Raji (cell line): ENCODE data around the gene MRPS27.

Experiments
- POLR2A ChIP-seq: IDR thresholded peaks from 2 replicates; pipeline ENCODE4 v1.6.1; 2011; ENCODE audit warnings: low read depth, low read length, control low read depth; ENCODE audit not compliant: insufficient read depth

The MRPS27 gene

GRCh38 chr5:72265032-72265877 lies 54.8 kb downstream of the MRPS27 start:
- TF ChIP-seq POLR2A = no peak

DNA sequence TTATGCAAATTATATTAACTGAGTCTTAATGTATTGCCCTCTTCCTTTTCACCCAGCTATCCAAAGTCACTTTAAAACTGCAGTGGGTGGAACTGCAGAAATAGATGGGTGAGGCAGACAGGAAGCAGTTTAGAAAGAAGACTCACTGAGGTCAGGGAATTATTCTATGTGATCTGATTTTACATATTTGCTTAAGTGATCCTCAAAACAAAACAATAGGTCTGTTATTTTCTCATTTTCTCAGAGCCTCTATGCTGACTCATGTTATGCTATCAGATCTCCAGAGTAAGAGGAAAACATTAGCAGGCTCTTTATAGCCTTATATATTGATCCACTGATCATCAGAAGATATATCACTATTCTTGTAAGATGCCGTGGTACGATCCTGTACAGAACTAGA lies 63.5 kb downstream of the MRPS27 start:
- no peak for TF ChIP-seq POLR2A

DNA sequence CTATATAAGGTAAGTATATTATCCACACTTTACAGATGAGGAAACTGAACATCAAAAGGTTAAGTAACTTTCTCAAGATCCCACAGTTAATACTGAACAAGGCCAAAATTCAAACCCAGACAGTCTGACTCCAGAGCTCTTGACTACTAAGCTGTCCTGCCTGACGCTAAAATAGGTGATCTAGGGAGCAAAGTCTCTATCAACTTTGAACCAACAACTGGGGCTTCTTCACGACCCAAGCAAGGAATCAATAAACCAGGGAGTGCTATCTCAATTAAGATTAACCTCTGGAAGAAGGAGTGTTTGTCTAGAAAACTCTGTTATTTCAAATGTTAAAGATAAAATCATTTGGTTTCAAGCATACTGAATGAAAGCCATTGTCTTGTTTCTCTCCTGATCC lies 64.4 kb downstream of the MRPS27 start:
- TF ChIP-seq POLR2A = no peak

- no peak for TF ChIP-seq POLR2A
Measured at GRCh38 chr5:72255237-72255636, 64.8 kb downstream of the MRPS27 start.

- no peak for TF ChIP-seq POLR2A
Measured at GRCh38 chr5:72252574-72253155, 67.4 kb downstream of the MRPS27 start.

GRCh38 chr5:72252008-72252407 lies 68.0 kb downstream of the MRPS27 start:
- no peak for TF ChIP-seq POLR2A

- TF ChIP-seq POLR2A = no peak
Measured at GRCh38 chr5:72251386-72251785, 68.7 kb downstream of the MRPS27 start.

DNA sequence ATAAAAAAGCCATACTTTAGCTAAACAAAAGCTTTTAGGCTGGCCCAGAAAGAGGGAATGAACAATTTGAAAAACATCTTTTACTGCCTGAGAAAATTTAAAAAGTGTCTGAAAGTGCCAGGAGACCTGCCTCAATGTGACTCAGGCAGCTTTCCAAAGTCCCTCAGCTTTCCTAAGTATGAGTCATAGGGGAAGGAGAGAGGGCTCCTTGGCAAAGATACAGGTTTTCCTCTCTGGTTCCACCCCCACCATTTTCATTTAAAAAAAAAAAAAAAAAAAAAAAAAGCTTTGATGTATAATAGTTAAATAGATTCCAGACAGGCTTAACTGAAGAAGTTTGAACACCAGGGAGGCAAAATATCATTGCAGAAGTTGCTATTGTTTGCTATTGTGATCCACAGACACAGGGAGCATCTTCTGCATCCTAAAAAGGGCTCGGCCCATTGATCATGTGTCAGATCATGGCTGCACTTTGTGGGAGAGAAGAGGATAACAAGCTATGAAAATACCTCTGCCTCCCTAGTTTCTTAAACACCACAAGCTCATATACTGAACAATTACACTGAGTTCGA lies 71.5 kb downstream of the MRPS27 start:
- no peak for TF ChIP-seq POLR2A

GRCh38 chr5:72246954-72247442 lies 73.0 kb downstream of the MRPS27 start:
- no peak for TF ChIP-seq POLR2A

DNA sequence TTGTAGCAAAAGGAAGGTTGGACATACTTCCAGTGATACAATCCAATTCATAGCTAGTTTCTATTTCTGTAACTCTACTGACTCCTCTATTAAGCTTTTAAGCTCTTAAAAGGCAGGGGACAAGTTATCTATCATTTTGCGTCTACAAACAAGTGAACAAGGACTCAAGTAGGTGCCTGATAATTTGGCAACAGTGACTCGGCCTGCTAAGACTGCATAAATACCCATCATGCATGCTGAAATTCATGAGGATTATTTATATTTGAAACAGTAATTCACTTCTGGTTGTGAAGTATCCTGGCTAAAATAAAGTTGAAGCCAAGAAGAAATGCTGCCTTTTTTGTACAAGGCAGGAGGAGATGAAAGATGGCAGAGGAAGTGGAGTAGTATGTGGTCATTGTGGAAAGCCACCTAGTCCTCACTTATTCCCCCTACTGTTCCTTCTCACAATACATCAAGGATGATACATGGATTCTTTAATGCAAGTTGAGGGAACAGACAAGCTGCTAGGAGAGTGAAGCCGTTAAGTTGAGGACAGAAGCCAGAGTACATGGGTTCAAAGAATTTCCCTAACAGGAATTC lies 74.0 kb downstream of the MRPS27 start:
- no peak for TF ChIP-seq POLR2A

DNA sequence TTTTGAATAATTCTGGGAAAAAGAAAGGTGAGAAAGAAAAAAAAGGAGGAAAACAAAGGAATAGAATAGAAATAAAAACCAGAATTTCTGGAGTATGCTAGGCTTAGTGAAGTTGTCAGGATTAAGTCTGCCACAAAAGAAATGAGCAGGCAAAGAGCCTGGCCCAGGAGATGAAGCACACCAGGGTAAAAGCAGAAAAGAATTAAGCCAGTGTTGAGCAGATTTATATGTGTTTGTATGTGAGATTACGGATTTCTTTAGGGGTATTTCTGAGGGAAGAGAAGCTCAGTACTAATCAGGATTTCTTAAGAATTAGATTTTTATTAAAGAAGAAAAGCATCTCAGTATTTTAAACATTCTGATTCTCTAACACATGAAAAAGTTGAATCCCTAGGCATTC lies 74.5 kb downstream of the MRPS27 start:
- no peak for TF ChIP-seq POLR2A

DNA sequence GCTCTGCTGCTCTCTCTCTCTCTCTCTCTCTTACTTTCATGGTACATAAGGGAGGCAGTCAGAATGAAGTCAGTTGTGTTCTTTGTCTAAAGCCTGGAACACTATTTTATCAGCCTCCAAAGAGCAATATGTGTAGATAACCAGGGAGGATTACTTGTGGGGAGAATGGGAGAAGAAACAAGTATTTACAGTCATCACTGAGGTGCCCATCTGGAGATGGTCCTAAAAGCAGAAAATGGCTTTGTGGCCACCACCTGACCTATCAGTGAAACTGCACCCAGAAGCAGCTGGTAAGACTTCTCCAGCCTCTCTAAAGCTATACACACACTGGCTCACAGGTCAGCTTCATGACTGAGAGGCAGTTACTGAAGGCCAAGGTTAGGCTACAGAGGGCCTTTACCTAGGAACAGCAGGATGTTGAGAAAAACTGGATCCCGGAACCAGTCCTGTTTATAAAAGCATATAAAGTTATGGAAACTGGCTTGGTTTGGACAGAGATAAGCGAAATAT lies 75.1 kb downstream of the MRPS27 start:
- no peak for TF ChIP-seq POLR2A

- no peak for TF ChIP-seq POLR2A
Measured at GRCh38 chr5:72243706-72244105, 76.3 kb downstream of the MRPS27 start.

GRCh38 chr5:72242796-72243475 lies 77.1 kb downstream of the MRPS27 start:
- no peak for TF ChIP-seq POLR2A
